Measurements from ENCODE around the gene GADD45B.
"Not testable (repeated sequence)": the region's sequence is repeated elsewhere in the genome, so short reads cannot be mapped to it uniquely, and the experiment has no call there.

GRCh38 chr19:2518856-2519255, 42.9 kb downstream of the GADD45B start:
- not testable (repeated sequence) for TF ChIP-seq CTCF, POLR2A (IDR thresholded peaks at IDR 0.05)

Data from thyroid gland (tissue), 4 donors.